Erythroblast (primary cell): ENCODE data around the gene CARD10.

Experiments used
- GATA1 ChIP-seq: IDR thresholded peaks from 2 replicates; pipeline ENCODE4 v1.6.1; 2011; ENCODE audit warnings: low read depth, mild to moderate bottlenecking, control low read depth, low read length, moderate library complexity
- POLR2A ChIP-seq: IDR thresholded peaks from 2 replicates; pipeline ENCODE4 v1.6.1; 2011; ENCODE audit warnings: mild to moderate bottlenecking, low read length

- no peak for TF ChIP-seq POLR2A
- no peak for TF ChIP-seq GATA1
Measured at GRCh38 chr22:37474447-37475090, 44.6 kb downstream of the CARD10 start.
